Naive thymus-derived CD4-positive, alpha-beta T cell (primary cell): ENCODE measurements around the gene SGMS2. TPM values are rescaled to one million over a fixed set of nuclear protein-coding genes. Genes with fewer than 3 reads are reported as not detected.

Experiments
- ATAC-seq: fragments of 150-1000 bp; cut with Tn5 transposase; 2 replicates; pipeline ENCODE4 v1.10.0; 2021; ENCODE audit warnings: mild to moderate bottlenecking, moderate library complexity
- CTCF ChIA-PET: fragments of 350-600 bp; sonication (Branson Sonifier 250); formaldehyde crosslinking; loops from one replicate; lab custom pipeline; 2021; ENCODE audit warnings: antibody characterized with exemption; lab: Charles Lee
- POLR2A ChIA-PET: fragments of 350-600 bp; sonication (Branson Sonifier 250); formaldehyde crosslinking; loops from one replicate; lab custom pipeline; 2021; ENCODE audit warnings: antibody characterized with exemption, inconsistent platforms; lab: Charles Lee
- DNase-seq, 9 donors: peaks; one replicate each; pipeline versions ENCODE4 v3.0.0 to v3.0.0-alpha.2; 2020 to 2022; ENCODE audit warnings: mixed read lengths in 1 of 9
- H3K27ac ChIP-seq: one replicate; pipeline ENCODE4 v1.7.0; 2013; ENCODE audit warnings: mild to moderate bottlenecking, low read depth, low read length, moderate library complexity
- H3K27me3 ChIP-seq, 2 donors: one replicate each; pipeline ENCODE4 v1.7.0; 2013; ENCODE audit warnings: low read length in 2 of 2, mild to moderate bottlenecking in 2 of 2, moderate library complexity in 2 of 2; ENCODE audit not compliant: control insufficient read depth in 2 of 2, insufficient read depth in 2 of 2
- H3K36me3 ChIP-seq, 3 experiments: 1 replicate in 2 of 3; 2 replicates in 1 of 3; pipeline ENCODE4 v1.7.0; 2013; ENCODE audit warnings: low read length in 3 of 3, mild to moderate bottlenecking in 3 of 3, moderate library complexity in 1 of 3; ENCODE audit not compliant: insufficient read depth in 3 of 3, control insufficient read depth in 2 of 3
- H3K4me1 ChIP-seq, 2 donors: one replicate each; pipeline ENCODE4 v1.7.0; 2013; ENCODE audit warnings: low read length in 2 of 2, mild to moderate bottlenecking in 2 of 2, moderate library complexity in 1 of 2; ENCODE audit not compliant: control insufficient read depth in 2 of 2, insufficient read depth in 2 of 2
- H3K4me3 ChIP-seq: 2 replicates; pipeline ENCODE4 v1.7.0; 2013; ENCODE audit warnings: mild to moderate bottlenecking, low read length
- H3K9me3 ChIP-seq, 3 experiments: 1 replicate in 2 of 3; 2 replicates in 1 of 3; pipeline ENCODE4 v1.7.0; 2013; ENCODE audit warnings: low read length in 3 of 3; ENCODE audit not compliant: control insufficient read depth in 2 of 3
- H3K27ac Mint-ChIP-seq, 9 donors: one replicate each; pipeline ENCODE4 v1.8.0; 2020 to 2022; ENCODE audit warnings: mixed read lengths in 9 of 9, mild to moderate bottlenecking in 8 of 9, moderate library complexity in 5 of 9, inconsistent platforms in 2 of 9
- H3K27me3 Mint-ChIP-seq, 5 donors: one replicate each; pipeline ENCODE4 v1.8.0; 2021 to 2022; ENCODE audit warnings: mixed read lengths in 5 of 5, mild to moderate bottlenecking in 1 of 5
- H3K36me3 Mint-ChIP-seq, 5 donors: one replicate each; pipeline ENCODE4 v1.8.0; 2020 to 2022; ENCODE audit warnings: mixed read lengths in 5 of 5, mild to moderate bottlenecking in 3 of 5, inconsistent platforms in 1 of 5
- H3K4me1 Mint-ChIP-seq, 7 donors: one replicate each; pipeline ENCODE4 v1.8.0; 2020 to 2022; ENCODE audit warnings: mixed read lengths in 7 of 7, mild to moderate bottlenecking in 3 of 7, inconsistent platforms in 1 of 7
- H3K4me3 Mint-ChIP-seq, 10 donors: one replicate each; pipeline ENCODE4 v1.8.0; 2020 to 2022; ENCODE audit warnings: mild to moderate bottlenecking in 10 of 10, mixed read lengths in 10 of 10, moderate library complexity in 6 of 10, inconsistent platforms in 2 of 10
- H3K9me3 Mint-ChIP-seq, 11 donors: one replicate each; pipeline ENCODE4 v1.8.0; 2020 to 2022; ENCODE audit warnings: mixed read lengths in 11 of 11, mild to moderate bottlenecking in 4 of 11, inconsistent platforms in 1 of 11, moderate library complexity in 1 of 11
- intact Hi-C, 2 donors: fragments of 100-400 bp; cut with micrococcal nuclease; formaldehyde crosslinking; loops; one replicate each; pipeline ENCODE4 v1.15.1; 2023
- polyA plus RNA-seq, 2 donors: library from polyadenylated mRNA; unstranded; fragments of 300-500 nt; fragmentation: Illumina TruSeq; gene quantifications; one replicate each; pipeline ENCODE4 v1.2.3, GENCODE V29; 2021
- total RNA-seq, 6 experiments: library from RNA in 5 of 6; stranded (reverse) in 5 of 6; gene quantifications; 1 replicate in 5 of 6; 2 replicates in 1 of 6; pipeline ENCODE4 v1.2.3 and lab custom pipeline; 2021 to 2026

SGMS2 gene
- total and polyA plus RNA-seq, 7 experiments from 2014 or later, result 0.24 to 3.5 (median 0.36) TPM; not detected in 4

DNA sequence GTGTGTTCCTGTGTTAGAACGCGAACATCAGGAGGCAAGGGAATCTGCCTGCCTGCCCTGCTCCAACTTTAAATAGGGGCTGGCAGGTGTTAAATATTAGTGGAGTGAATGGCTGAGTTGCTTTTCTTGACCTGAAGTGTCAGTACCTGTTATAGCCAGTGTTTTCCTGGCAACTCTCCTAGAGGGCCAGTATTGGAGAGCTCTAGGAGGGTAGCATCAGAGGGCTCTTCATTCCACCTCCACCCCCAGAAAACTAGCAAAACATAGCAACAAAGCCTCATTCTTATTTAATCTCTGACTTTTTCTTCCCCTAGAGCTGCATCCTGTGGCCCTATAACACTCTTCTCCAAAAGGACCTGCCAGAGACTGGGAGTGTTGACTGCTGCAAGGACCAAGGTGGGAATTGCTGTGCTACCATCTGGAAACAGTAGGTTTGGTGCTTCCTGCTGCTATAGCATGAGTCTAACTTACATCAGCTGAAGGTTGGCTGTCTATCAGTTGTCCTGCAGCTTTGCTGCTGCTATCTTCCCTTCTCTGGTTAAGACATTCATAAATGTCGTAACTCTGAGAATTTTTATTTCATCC lies 33.5 kb downstream of the SGMS2 start:
- peaks cover 0 to 4% (median 0%) of the 10 kb centered on the region in 5 donors for H3K36me3 Mint-ChIP-seq
- CTCF ChIA-PET, result no interaction called here
- H3K4me1 ChIP-seq, result no peaks in the 10 kb centered on the region
- intact Hi-C loops, result no loop called here
- peaks cover 0 to 9% (median 0%) of the 10 kb centered on the region in 7 donors for H3K4me1 Mint-ChIP-seq
- H3K27me3 ChIP-seq, result no peaks in the 10 kb centered on the region
- H3K4me3 ChIP-seq, result no peak overlapping the region
- H3K4me3 Mint-ChIP-seq, result no peak overlapping the region
- peaks cover 32 to 66% (median 40%) of the 10 kb centered on the region in 5 donors for H3K27me3 Mint-ChIP-seq
- H3K27ac Mint-ChIP-seq, result no peak overlapping the region
- DNase-seq (no peak), ATAC-seq (no peak)
- no peak overlapping the region for H3K27ac ChIP-seq
- H3K9me3 Mint-ChIP-seq, result peaks cover 0 to 2% (median 0%) of the 10 kb centered on the region in 11 donors
- POLR2A ChIA-PET, result no interaction called here
- no peaks in the 10 kb centered on the region for H3K9me3 ChIP-seq
- no peaks in the 10 kb centered on the region for H3K36me3 ChIP-seq

- H3K4me1 Mint-ChIP-seq, result peaks cover 0 to 9% (median 0%) of the 10 kb centered on the region in 7 donors
- DNase-seq (no peak), ATAC-seq (no peak)
- peaks cover 0 to 4% (median 0%) of the 10 kb centered on the region in 5 donors for H3K36me3 Mint-ChIP-seq
- no peak overlapping the region for H3K27ac ChIP-seq
- H3K4me3 Mint-ChIP-seq, result no peak overlapping the region
- no peaks in the 10 kb centered on the region for H3K9me3 ChIP-seq
- CTCF ChIA-PET, result no interaction called here
- intact Hi-C loops, result no loop called here
- H3K27me3 Mint-ChIP-seq, result peaks cover 12 to 50% (median 16%) of the 10 kb centered on the region in 5 donors
- no peaks in the 10 kb centered on the region for H3K36me3 ChIP-seq
- POLR2A ChIA-PET, result no interaction called here
- no peak overlapping the region for H3K27ac Mint-ChIP-seq
- H3K4me3 ChIP-seq, result no peak overlapping the region
- no peaks in the 10 kb centered on the region for H3K4me1 ChIP-seq
- H3K27me3 ChIP-seq, result no peaks in the 10 kb centered on the region
- H3K9me3 Mint-ChIP-seq, result peaks cover 0 to 2% (median 0%) of the 10 kb centered on the region in 11 donors
Observed at GRCh38 chr4:107862658-107863057, 37.9 kb downstream of the SGMS2 start.

DNA sequence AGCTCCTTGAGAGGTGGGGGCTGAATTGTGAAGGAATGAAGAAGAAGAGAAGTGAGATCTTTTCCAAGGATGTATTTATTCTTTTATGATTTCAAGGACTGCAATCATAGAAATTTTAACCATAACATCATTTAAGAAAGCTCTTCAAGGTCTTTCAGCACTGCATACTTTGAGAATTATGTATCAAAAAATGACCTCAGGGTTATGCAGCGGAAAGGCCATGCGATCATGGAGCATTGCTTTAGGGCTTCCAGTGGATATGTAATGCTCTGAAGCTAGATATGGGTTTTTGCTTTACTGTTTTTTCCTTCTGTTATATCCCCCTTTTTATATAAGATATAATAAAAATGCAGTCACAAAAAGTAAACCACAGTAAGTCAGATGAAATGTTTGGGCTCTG lies 38.7 kb downstream of the SGMS2 start:
- DNase-seq (no peak), ATAC-seq (no peak)
- Mint-ChIP-seq H3K27me3 (peaks cover 6 to 43% (median 13%) of the 10 kb centered on the region in 5 donors), H3K36me3 (peaks cover 0 to 3% (median 0%) of the 10 kb centered on the region in 5 donors), H3K4me1 (peaks cover 0 to 9% (median 0%) of the 10 kb centered on the region in 7 donors), H3K9me3 (no peaks in the 10 kb centered on the region), H3K4me3 (no peak overlapping the region), H3K27ac (no peak overlapping the region)
- intact Hi-C loops, result no loop called here
- CTCF ChIA-PET, result no interaction called here
- no peaks in the 10 kb centered on the region for H3K4me1 ChIP-seq
- no peaks in the 10 kb centered on the region for H3K9me3 ChIP-seq
- no peaks in the 10 kb centered on the region for H3K36me3 ChIP-seq
- POLR2A ChIA-PET, result no interaction called here
- H3K27me3 ChIP-seq, result no peaks in the 10 kb centered on the region
- no peak overlapping the region for H3K27ac ChIP-seq
- no peak overlapping the region for H3K4me3 ChIP-seq

- Histone ChIP-seq H3K27ac (no peak overlapping the region), H3K27me3 (no peaks in the 10 kb centered on the region), H3K9me3 (no peaks in the 10 kb centered on the region), H3K36me3 (no peaks in the 10 kb centered on the region), H3K4me3 (no peak overlapping the region), H3K4me1 (no peaks in the 10 kb centered on the region)
- H3K4me1 Mint-ChIP-seq, result peaks cover 0 to 9% (median 0%) of the 10 kb centered on the region in 7 donors
- intact Hi-C loops, result no loop called here
- POLR2A ChIA-PET, result no interaction called here
- H3K36me3 Mint-ChIP-seq, result no peaks in the 10 kb centered on the region
- H3K9me3 Mint-ChIP-seq, result no peaks in the 10 kb centered on the region
- ATAC-seq, result no peak
- no peak overlapping the region for H3K4me3 Mint-ChIP-seq
- CTCF ChIA-PET, result no interaction called here
- peaks cover 4 to 42% (median 9%) of the 10 kb centered on the region in 5 donors for H3K27me3 Mint-ChIP-seq
- no peak for DNase-seq
- no peak overlapping the region for H3K27ac Mint-ChIP-seq
Observed at GRCh38 chr4:107863850-107864371, 39.2 kb downstream of the SGMS2 start.

GRCh38 chr4:107866726-107867125 lies 42.0 kb downstream of the SGMS2 start:
- intact Hi-C loops, result no loop called here
- peaks cover 4 to 37% (median 15%) of the 10 kb centered on the region in 5 donors for H3K27me3 Mint-ChIP-seq
- ATAC-seq (no peak), DNase-seq (no peak)
- Histone ChIP-seq H3K4me1 (no peaks in the 10 kb centered on the region), H3K36me3 (no peaks in the 10 kb centered on the region), H3K27me3 (no peaks in the 10 kb centered on the region), H3K4me3 (no peak overlapping the region), H3K9me3 (no peaks in the 10 kb centered on the region), H3K27ac (no peak overlapping the region)
- no peaks in the 10 kb centered on the region for H3K36me3 Mint-ChIP-seq
- no peak overlapping the region for H3K27ac Mint-ChIP-seq
- CTCF ChIA-PET, result no interaction called here
- POLR2A ChIA-PET, result no interaction called here
- H3K4me3 Mint-ChIP-seq, result no peak overlapping the region
- H3K4me1 Mint-ChIP-seq, result peaks cover 0 to 9% (median 0%) of the 10 kb centered on the region in 7 donors
- no peaks in the 10 kb centered on the region for H3K9me3 Mint-ChIP-seq

DNA sequence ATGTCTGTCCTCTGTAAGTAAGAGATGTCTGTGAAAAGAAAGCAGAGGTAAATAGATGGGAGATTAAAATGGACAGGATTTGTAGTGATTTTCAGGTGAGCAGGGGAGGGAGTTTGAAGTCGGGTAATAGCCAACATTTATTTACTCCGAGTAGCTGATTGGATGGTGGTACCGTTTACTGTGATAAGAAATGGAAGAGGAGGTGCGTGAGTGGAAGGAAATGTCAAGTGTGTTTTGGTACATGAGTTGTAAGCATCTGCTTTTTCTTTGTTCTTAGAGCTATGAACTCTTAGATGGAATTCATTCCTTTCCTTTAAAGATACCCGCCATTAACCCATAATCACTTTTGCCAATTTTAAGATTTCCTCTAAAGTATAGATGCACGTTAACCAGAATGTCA lies 45.5 kb downstream of the SGMS2 start:
- no peaks in the 10 kb centered on the region for H3K36me3 Mint-ChIP-seq
- peaks cover 4 to 29% (median 11%) of the 10 kb centered on the region in 5 donors for H3K27me3 Mint-ChIP-seq
- no peaks in the 10 kb centered on the region for H3K4me1 Mint-ChIP-seq
- intact Hi-C loops, result no loop called here
- ChIA-PET POLR2A (no interaction called here), CTCF (no interaction called here)
- Histone ChIP-seq H3K27me3 (no peaks in the 10 kb centered on the region), H3K36me3 (no peaks in the 10 kb centered on the region), H3K4me3 (no peak overlapping the region), H3K9me3 (no peaks in the 10 kb centered on the region), H3K27ac (no peak overlapping the region), H3K4me1 (no peaks in the 10 kb centered on the region)
- H3K9me3 Mint-ChIP-seq, result peaks cover 0 to 2% (median 0%) of the 10 kb centered on the region in 11 donors
- no peak for DNase-seq
- no peak for ATAC-seq
- H3K4me3 Mint-ChIP-seq, result no peak overlapping the region
- H3K27ac Mint-ChIP-seq, result no peak overlapping the region
